LNCAP (cell line): ENCODE results near the gene MIR17HG.

Experiments
- TF ChIP-seq, protein P1 (sequence below): fragments of 450-650 bp; IDR thresholded peaks from 2 replicates; pipeline ENCODE4 v1.5.1; 2017; ENCODE audit warnings: mild to moderate bottlenecking

MIR17HG gene

DNA sequence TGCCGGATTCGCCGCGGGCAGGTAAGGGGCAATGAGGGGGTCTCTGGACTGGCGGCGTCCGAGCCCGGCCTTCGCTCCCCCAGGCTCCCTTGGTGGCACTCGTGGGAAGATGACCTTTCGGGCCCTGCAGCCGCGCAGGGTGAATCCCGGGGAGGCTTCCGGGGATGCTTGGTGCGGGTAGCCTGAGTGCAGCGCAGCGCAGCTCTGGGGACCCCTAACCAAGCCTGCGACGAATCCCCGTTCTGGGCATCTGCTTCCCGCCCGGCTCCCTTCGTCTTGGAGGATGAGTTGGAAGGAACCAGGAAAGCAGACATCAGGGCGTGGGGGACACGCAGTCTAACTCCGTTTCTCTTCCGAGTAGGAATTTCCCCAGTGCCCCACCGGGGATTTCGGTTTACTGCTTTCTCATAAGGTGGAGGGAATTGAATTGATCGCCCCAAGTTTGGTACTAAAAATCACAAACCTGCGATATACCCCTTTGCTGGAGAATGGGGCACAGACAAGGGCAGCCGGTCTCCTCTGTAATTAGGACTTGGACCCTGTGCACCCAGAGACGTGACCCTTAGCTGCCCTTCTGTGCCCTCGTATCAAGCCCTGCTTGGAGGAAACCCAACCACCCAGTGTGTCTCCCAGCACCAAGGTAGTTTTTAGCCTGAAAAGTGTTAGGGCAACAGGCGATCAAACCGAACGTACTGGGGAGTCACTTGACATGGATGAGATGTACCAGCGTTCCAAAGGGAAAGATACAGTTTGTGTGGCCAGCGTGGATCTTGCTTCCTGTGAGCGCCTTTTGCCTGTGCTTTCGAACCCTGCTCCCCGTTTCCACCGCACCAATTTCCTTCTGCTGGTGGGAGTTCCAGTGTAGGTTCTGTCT lies 51.9 kb downstream of the MIR17HG start:
- TF ChIP-seq, protein P1, sequence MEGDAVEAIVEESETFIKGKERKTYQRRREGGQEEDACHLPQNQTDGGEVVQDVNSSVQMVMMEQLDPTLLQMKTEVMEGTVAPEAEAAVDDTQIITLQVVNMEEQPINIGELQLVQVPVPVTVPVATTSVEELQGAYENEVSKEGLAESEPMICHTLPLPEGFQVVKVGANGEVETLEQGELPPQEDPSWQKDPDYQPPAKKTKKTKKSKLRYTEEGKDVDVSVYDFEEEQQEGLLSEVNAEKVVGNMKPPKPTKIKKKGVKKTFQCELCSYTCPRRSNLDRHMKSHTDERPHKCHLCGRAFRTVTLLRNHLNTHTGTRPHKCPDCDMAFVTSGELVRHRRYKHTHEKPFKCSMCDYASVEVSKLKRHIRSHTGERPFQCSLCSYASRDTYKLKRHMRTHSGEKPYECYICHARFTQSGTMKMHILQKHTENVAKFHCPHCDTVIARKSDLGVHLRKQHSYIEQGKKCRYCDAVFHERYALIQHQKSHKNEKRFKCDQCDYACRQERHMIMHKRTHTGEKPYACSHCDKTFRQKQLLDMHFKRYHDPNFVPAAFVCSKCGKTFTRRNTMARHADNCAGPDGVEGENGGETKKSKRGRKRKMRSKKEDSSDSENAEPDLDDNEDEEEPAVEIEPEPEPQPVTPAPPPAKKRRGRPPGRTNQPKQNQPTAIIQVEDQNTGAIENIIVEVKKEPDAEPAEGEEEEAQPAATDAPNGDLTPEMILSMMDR = no peak

GRCh38 chr13:91400063-91400399 lies 52.5 kb downstream of the MIR17HG start:
- TF ChIP-seq, protein P1 = no peak

DNA sequence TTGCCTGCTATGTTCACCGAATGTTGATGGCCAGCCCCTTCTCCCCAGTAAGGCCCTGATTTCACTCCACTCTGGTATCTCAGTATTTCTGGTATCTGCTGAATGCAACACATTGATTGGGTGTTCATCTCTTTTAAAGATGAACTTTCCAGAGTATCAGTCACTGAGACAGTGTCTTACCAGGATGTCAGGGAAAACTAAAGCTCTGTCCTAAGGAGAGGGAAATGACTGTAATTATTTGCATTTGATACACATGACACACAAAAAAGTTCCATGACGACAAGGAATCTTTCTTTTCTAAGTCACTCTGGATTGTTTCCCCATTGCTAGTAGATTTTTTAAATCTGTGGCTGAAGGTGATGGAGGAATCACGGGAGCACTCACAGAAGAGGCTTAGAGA lies 53.2 kb downstream of the MIR17HG start:
- TF ChIP-seq, protein P1 = no peak

DNA sequence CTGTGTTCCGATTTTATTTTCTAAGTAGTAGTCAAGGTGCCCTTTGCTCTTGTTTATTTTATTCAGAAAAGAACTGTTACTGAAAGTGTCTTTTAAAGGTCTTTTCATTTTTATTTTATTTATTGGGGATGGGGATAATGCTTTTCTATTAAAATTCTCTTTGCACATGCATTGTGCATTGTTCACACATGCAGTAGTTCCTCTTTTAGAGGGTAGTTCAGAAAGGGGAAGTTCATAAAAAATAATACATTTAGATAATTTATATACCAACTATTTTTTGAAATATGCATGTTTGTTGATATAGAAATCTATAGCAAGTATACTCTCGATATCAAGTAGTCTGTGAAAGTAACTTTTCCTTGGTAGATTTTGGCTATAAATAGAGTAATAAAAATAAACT lies 54.4 kb downstream of the MIR17HG start:
- TF ChIP-seq, protein P1 = no peak
